GM08714 (cell line): Measurements from ENCODE around the gene LPP.

Experiments used
- H3K4me3 ChIP-seq: fragments of 200-500 bp; sonication (Bioruptor generic); 2 replicates; pipeline ENCODE4 v1.5.1; 2014; ENCODE audit warnings: mild to moderate bottlenecking, low read length, inconsistent platforms
- ZNF274 ChIP-seq: IDR thresholded peaks from 2 replicates; pipeline ENCODE4 v1.6.1; 2012; ENCODE audit warnings: mild to moderate bottlenecking, low read depth, low read length

The LPP gene

DNA sequence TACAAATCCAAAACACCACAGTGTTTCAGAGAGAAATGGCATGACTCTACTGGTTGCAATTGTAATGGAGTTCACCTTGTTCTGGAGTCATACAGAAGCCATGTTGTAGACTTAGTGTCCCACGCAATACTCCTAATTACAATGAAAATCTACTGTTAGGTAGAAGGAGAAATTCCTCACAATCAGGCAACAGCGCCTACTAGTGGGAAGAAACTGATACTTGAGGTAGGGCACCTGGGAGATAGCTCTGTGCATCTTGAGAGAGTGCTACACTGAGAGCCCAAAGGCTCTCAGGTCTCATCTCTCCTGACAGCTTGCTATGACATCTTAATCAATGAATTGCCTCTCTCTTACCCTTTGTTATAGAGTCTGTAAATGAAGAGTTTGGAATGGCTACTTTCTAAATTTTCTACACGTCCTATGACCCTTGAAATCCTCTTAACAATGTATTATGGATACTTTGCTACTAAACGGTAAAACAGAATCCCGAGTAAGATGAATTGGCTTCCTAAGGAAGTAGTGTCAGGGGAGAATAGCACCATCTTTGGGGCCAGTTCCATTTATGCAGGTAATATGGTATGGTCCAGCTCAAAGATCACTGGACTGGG, 595.2 kb downstream of the LPP start:
- TF ChIP-seq ZNF274 = no peak
- no peak overlapping the region for H3K4me3 ChIP-seq

- TF ChIP-seq ZNF274 = no peak
- no peak overlapping the region for H3K4me3 ChIP-seq
These were observed 595.9 kb downstream of the LPP start for GRCh38 chr3:188749830-188750229.

DNA sequence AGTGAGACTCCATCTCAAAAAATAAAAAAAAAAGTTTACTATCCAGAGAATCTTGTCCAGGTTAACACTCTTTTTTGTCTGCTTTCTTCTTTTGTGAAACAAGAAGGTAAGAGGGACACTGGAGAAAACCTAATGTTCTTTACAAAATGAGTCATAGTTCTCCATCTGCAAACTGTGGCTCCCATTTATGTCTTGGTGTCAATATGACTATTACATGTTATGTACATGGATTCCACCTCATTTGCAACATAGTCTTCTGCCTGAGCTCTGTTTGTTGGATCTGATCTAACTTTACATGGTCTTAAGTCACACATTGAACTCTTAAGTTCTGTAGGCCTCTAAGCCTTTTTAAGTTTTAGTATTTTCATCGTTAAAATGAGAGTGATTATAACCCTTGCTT, 596.7 kb downstream of the LPP start:
- no peak overlapping the region for H3K4me3 ChIP-seq
- no peak for TF ChIP-seq ZNF274

DNA sequence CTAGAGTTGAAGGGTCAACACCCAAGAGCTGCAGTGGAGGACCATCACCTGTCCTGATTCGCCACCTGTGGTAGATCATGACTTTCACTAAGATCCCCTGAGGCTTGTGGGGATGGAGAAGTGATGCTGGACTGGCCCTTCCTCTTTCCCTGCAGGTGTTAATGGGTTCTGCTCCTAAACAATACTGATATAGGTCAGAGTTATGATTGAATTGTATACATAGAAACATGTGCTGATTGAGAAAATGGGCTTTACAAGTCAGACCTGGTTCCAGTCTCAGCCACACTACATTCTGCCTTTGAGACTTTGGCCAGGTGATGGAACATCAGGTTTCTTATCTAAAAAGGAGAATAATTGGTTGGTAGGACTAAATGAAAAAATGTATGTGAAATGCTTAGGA, 598.9 kb downstream of the LPP start:
- no peak for TF ChIP-seq ZNF274
- no peak overlapping the region for H3K4me3 ChIP-seq

- no peak overlapping the region for H3K4me3 ChIP-seq
- no peak for TF ChIP-seq ZNF274
These were observed 600.3 kb downstream of the LPP start for GRCh38 chr3:188754267-188754666.

GRCh38 chr3:188756241-188756640, 602.3 kb downstream of the LPP start:
- no peak for TF ChIP-seq ZNF274
- H3K4me3 ChIP-seq = no peak overlapping the region

- no peak overlapping the region for H3K4me3 ChIP-seq
- no peak for TF ChIP-seq ZNF274
These were observed 605.5 kb downstream of the LPP start for GRCh38 chr3:188759336-188760005.

GRCh38 chr3:188760408-188760807, 606.5 kb downstream of the LPP start:
- TF ChIP-seq ZNF274 = no peak
- H3K4me3 ChIP-seq = no peak overlapping the region

- no peak for TF ChIP-seq ZNF274
These were observed 607.5 kb downstream of the LPP start for GRCh38 chr3:188761439-188761838.

DNA sequence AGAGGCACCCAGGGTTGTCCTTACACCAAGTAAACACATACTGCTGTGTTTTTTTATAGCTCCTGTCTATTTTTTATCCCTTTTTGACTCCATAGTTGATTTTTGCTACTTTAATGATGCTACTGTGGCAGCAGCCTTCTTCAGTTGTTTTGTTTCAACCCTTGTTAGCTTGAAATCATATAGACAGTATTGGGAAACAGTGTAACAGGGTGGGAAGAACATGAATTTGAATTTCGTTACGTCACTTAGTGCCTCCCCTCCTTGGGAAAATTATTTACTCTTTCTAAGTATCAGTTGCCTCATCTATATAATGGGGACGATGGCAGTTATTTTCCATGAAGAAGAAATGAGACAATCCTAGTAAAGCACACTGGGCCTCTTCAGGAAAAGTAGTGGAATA, 608.0 kb downstream of the LPP start:
- TF ChIP-seq ZNF274 = no peak
- no peak overlapping the region for H3K4me3 ChIP-seq

More at GRCh38 chr3:188761439-188761838, 607.5 kb downstream of the LPP start:
- H3K4me3 ChIP-seq = no peak overlapping the region

GRCh38 chr3:188764609-188765008, 610.7 kb downstream of the LPP start:
- no peak overlapping the region for H3K4me3 ChIP-seq
- TF ChIP-seq ZNF274 = no peak

GRCh38 chr3:188769831-188770230, 615.9 kb downstream of the LPP start:
- no peak for TF ChIP-seq ZNF274
- H3K4me3 ChIP-seq = no peak overlapping the region

- no peak overlapping the region for H3K4me3 ChIP-seq
- TF ChIP-seq ZNF274 = no peak
These were observed 618.9 kb downstream of the LPP start for GRCh38 chr3:188772886-188773285.

DNA sequence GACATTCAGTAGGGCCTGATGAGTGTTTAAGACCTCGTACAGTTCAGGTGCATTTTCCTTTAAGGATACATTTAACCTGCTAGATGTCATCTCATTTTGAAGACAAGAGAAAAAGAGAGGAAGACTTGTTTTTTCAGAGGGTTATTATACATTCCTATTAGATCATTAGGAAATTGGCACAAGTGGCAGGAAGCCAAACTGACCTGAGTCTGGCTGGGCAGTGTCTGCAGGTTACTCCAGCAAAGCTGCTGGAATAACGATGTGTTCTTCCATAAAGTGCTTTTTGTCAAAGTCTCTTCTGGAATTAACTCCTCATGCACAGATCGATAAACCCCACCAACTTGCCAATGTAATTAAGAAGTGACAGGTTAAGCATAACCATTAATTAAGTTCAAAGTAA, 621.5 kb downstream of the LPP start:
- no peak for TF ChIP-seq ZNF274
- H3K4me3 ChIP-seq = no peak overlapping the region

DNA sequence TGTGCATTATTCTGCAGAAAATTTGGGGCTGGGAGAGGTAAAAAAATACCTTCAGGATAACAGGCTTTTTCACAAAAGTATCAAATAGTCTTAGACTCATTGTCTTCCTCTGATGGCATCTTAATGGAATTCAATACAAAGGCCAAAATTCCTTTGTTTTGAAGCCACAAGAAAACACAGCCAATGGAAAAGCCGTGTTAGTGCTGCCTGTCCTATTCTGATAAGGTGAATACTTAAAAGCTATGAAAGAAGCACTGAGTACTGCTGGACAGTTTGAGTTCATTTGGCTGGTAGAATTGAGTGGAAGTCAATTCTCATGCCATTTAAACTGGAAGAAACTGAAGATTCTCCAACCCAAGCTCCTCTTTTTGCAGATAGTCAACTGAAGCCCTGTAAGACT, 622.5 kb downstream of the LPP start:
- no peak overlapping the region for H3K4me3 ChIP-seq
- no peak for TF ChIP-seq ZNF274

DNA sequence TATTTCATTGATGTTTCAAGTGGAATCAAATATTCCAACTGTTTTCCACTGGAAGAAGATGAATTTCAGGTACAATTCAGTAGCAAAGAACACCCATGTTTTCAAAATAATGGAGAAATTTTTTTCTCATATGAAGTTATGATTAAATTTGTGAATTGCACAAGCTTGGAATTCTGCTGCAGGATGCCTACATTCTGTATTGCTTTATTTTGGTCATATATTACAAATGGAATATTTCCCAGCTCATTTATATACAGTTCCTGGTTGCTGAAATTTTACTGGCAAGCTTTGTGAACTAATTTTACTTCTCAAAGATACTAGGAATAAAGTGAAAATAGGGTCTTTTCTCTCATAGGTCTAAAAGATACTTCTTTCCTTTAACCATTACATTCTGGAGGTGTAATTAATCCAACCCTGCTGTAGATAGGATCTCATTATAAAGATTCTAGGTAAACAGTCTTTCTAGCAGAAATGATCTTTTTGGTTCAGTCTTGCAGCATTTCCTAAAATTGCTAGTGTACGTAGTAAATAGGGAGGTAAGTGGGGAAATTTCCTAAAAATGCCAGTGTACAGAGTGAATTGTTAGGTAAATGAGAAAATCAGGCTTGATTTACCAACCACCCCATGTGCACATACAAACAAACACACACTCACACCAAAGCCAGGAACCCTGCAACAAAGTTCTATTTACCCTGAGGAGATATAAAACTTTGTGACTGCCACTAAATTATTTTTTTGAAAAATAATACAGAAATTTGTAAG, 624.3 kb downstream of the LPP start:
- H3K4me3 ChIP-seq = no peak overlapping the region
- no peak for TF ChIP-seq ZNF274
